ENCODE measurements around the gene PRKD2.

DNA sequence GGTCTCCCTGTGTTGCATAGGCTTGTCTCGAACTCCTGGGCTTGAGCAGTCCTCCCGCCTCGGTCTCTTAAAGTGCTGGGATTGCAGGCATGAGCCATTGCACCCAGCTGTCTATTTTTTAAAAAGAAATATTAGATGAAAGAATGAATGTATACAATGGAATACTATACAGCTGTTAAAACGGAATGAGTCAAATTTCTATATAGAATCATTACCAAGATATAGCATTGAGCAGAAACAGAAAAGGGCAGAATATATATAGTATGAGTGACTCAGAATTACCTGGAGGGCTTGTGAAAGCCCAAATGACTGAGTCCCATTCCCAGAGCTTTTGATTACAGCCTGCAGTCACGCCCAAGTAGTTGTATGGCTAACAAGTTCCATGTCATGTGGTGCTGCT, 60.4 kb downstream of the PRKD2 start:
- TF ChIP-seq, protein P1, sequence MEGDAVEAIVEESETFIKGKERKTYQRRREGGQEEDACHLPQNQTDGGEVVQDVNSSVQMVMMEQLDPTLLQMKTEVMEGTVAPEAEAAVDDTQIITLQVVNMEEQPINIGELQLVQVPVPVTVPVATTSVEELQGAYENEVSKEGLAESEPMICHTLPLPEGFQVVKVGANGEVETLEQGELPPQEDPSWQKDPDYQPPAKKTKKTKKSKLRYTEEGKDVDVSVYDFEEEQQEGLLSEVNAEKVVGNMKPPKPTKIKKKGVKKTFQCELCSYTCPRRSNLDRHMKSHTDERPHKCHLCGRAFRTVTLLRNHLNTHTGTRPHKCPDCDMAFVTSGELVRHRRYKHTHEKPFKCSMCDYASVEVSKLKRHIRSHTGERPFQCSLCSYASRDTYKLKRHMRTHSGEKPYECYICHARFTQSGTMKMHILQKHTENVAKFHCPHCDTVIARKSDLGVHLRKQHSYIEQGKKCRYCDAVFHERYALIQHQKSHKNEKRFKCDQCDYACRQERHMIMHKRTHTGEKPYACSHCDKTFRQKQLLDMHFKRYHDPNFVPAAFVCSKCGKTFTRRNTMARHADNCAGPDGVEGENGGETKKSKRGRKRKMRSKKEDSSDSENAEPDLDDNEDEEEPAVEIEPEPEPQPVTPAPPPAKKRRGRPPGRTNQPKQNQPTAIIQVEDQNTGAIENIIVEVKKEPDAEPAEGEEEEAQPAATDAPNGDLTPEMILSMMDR (IDR thresholded peaks at IDR 0.05; ENCODE audit: low read depth, low read length): no peak
- no peak for TF ChIP-seq EZH2phosphoT487 (IDR thresholded peaks at IDR 0.05; ENCODE audit: low read depth)

All from OCI-LY3 (cell line).